ENCODE measurements around the gene NISCH.

GRCh38 chr3:52431459-52432223 lies 23.8 kb upstream of the NISCH start:
- TF ChIP-seq CTCF (conservative IDR thresholded peaks at IDR 0.05; ENCODE audit: low read depth, low read length) (no peak), EZH2 (IDR thresholded peaks at IDR 0.05; ENCODE audit: borderline replicate concordance, low read depth, low read length, poor library complexity, severe bottlenecking) (no peak)
